HL-60 (cell line): ENCODE data around the gene ELMO1.

ENCODE experiments used
- DNase-seq, 2 experiments: peaks; one replicate each; pipeline ENCODE4 v3.0.0-alpha.2; 2010 to 2020; ENCODE audit warnings: low read depth in 1 of 2, low spot score in 1 of 2
- H3K27ac ChIP-seq: fragments of 250-450 bp; sonication (Bioruptor Pico); replicated peaks from 2 replicates; pipeline ENCODE4 v1.5.1; 2020; ENCODE audit warnings: mild to moderate bottlenecking, moderate library complexity
- H3K27me3 ChIP-seq: fragments of 250-450 bp; sonication (Bioruptor Pico); 2 replicates; pipeline ENCODE4 v1.5.1; 2021; ENCODE audit warnings: mild to moderate bottlenecking, moderate library complexity; ENCODE audit not compliant: insufficient read depth, poor library complexity, severe bottlenecking
- H3K4me3 ChIP-seq: replicated peaks from 2 replicates; pipeline ENCODE4 v1.5.1; 2011; ENCODE audit warnings: mild to moderate bottlenecking, control low read depth, low read length; ENCODE audit not compliant: insufficient read depth
- GABPA ChIP-seq: IDR thresholded peaks from 2 replicates; pipeline ENCODE4 v1.6.1; 2012; ENCODE audit warnings: low read depth
- POLR2AphosphoS5 ChIP-seq: IDR thresholded peaks from 2 replicates; pipeline ENCODE4 v1.6.1; 2012; ENCODE audit warnings: low read depth
- SPI1 ChIP-seq: IDR thresholded peaks from 2 replicates; pipeline ENCODE4 v1.6.1; 2012; ENCODE audit warnings: low read depth, mild to moderate bottlenecking, borderline replicate concordance
- TF ChIP-seq, protein P1 (sequence below): IDR thresholded peaks from 2 replicates; pipeline ENCODE4 v1.6.1; 2012; ENCODE audit warnings: low read depth; ENCODE audit not compliant: insufficient replicate concordance
- TF ChIP-seq, protein P2 (sequence below): IDR thresholded peaks from one replicate; pipeline ENCODE4 v1.5.1; 2011; ENCODE audit warnings: low read length, control low read depth, inconsistent platforms; ENCODE audit not compliant: insufficient read depth

The ELMO1 gene

DNA sequence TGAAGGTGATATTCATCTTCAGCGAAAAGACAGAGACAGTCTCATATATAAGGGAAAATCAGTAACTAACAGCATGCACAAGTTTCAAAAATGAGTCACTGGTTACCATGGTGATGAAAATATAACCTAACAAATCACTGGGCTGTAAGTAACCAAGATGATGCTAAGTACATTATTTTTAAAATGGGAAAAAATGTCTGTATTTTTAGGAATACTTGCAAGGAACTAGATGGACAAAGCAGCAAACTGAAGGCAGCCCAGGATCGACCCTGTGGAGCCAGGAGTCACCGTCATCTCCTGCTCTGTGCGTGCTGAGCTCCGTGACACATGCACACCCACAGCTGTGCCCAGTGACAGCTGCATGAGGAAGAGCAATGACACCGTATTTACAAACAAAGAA is 137.3 kb downstream of the ELMO1 start:
- TF ChIP-seq POLR2AphosphoS5: no peak
- no peak for TF ChIP-seq SPI1
- TF ChIP-seq, protein P1, sequence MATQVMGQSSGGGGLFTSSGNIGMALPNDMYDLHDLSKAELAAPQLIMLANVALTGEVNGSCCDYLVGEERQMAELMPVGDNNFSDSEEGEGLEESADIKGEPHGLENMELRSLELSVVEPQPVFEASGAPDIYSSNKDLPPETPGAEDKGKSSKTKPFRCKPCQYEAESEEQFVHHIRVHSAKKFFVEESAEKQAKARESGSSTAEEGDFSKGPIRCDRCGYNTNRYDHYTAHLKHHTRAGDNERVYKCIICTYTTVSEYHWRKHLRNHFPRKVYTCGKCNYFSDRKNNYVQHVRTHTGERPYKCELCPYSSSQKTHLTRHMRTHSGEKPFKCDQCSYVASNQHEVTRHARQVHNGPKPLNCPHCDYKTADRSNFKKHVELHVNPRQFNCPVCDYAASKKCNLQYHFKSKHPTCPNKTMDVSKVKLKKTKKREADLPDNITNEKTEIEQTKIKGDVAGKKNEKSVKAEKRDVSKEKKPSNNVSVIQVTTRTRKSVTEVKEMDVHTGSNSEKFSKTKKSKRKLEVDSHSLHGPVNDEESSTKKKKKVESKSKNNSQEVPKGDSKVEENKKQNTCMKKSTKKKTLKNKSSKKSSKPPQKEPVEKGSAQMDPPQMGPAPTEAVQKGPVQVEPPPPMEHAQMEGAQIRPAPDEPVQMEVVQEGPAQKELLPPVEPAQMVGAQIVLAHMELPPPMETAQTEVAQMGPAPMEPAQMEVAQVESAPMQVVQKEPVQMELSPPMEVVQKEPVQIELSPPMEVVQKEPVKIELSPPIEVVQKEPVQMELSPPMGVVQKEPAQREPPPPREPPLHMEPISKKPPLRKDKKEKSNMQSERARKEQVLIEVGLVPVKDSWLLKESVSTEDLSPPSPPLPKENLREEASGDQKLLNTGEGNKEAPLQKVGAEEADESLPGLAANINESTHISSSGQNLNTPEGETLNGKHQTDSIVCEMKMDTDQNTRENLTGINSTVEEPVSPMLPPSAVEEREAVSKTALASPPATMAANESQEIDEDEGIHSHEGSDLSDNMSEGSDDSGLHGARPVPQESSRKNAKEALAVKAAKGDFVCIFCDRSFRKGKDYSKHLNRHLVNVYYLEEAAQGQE: no peak
- TF ChIP-seq GABPA: no peak
- TF ChIP-seq, protein P2, sequence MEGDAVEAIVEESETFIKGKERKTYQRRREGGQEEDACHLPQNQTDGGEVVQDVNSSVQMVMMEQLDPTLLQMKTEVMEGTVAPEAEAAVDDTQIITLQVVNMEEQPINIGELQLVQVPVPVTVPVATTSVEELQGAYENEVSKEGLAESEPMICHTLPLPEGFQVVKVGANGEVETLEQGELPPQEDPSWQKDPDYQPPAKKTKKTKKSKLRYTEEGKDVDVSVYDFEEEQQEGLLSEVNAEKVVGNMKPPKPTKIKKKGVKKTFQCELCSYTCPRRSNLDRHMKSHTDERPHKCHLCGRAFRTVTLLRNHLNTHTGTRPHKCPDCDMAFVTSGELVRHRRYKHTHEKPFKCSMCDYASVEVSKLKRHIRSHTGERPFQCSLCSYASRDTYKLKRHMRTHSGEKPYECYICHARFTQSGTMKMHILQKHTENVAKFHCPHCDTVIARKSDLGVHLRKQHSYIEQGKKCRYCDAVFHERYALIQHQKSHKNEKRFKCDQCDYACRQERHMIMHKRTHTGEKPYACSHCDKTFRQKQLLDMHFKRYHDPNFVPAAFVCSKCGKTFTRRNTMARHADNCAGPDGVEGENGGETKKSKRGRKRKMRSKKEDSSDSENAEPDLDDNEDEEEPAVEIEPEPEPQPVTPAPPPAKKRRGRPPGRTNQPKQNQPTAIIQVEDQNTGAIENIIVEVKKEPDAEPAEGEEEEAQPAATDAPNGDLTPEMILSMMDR: no peak
- Histone ChIP-seq H3K4me3 (no peak overlapping the region), H3K27ac (peak overlapping the region; percentile 71), H3K27me3 (no peaks in the 10 kb centered on the region)
- no peak for DNase-seq

DNA sequence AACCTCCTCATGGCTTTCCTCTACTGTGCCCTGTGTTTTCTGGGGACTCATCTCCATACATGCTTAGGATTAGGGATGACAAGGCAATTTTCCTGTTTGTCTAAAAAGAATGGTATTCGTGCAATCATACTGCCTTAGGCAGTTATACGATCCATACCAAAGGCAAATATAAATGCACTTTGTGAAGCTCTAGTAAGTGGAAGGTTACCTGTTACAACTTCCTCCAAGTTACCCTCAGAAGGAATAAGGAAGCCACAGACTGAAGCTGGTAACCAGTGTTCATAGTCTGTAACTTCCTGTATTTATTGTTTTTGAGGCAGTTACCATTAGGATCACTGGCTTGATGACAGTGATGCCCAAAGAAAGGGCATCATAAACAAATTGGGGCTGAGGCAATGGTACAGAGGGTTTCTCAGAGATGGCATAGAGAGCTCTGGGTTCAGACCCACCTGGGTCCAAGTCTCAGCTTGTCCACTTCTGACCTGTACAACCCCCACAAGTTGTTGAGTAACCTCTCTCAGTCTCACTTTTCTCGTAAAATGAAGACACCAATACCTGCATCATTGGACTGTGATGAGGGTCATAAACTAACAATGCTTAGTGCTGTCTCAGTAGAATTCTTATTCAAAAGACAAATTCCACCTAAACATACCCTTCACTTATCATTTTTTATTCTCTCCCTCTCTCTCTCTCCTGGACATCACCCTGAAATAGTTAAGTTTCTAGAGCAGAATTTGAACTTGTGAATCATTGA is 138.2 kb downstream of the ELMO1 start:
- Histone ChIP-seq H3K4me3 (no peak overlapping the region), H3K27ac (peak overlapping the region; percentile 71), H3K27me3 (no peaks in the 10 kb centered on the region)
- peak in 1 of 2 experiments; percentile 69 for DNase-seq
- peak; percentile 63; the same call in 1 of the 2 replicates for TF ChIP-seq SPI1
- TF ChIP-seq, protein P2: no peak

DNA sequence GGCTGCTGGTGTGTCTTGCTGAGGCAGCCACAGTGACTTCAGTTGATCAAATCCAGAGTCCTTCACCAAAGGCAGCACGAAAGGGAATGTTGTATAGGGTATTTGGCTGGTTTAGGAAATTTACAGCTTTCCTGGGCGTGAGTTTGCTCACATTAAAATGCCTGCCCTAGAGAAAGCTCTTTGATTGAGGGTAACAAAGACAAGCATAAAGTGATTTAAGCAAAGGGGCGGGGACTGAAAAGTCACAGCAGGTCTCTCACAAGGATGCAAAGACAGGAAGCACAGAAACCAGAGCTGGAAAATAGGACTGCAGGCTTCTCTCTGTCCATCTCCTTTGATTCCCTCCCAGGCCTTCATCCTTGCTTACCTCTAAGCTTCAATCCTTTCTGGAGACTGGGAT is 139.2 kb downstream of the ELMO1 start:
- Histone ChIP-seq H3K27ac (peak overlapping the region; percentile 71), H3K4me3 (no peak overlapping the region), H3K27me3 (no peaks in the 10 kb centered on the region)
- TF ChIP-seq, protein P2: no peak
- TF ChIP-seq POLR2AphosphoS5: no peak
- TF ChIP-seq SPI1: no peak
- no peak for TF ChIP-seq GABPA
- TF ChIP-seq, protein P1: no peak
- DNase-seq: no peak
